Measurements from ENCODE around the gene COX7B2. TPM values are rescaled to one million over a fixed set of nuclear protein-coding genes. Genes with fewer than 3 reads are reported as not detected.

Gene COX7B2
- total RNA-seq, 6 experiments from 2014 or later = not detected

DNA sequence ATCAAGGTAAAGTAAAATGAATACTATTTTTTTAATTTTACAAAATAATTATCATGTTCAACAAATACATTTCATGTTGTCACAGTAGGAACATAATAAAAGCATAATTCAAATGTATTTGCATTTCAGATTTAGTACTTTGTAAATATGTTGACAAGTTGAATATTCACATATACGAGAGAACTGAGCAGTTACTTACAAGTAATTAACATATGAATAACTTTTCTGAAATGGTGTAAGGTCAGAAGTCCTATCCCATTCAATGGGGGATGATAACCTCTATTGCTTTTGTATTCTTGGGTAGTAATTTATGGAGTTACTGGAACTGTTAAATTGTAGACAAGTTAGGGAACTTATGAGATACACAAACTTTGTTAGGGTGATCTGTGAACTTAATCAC, 191.1 kb downstream of the COX7B2 start:
- WGBS (ENCODE audit: insufficient coverage, low coverage, low lambda C conversion rate, missing lambda C conversion rate) = 36% methylated on average over 1 of the region's 1 CpG
- TF ChIP-seq POLR2A (IDR thresholded peaks at IDR 0.05) = no peak
- TF ChIP-seq, protein P1, sequence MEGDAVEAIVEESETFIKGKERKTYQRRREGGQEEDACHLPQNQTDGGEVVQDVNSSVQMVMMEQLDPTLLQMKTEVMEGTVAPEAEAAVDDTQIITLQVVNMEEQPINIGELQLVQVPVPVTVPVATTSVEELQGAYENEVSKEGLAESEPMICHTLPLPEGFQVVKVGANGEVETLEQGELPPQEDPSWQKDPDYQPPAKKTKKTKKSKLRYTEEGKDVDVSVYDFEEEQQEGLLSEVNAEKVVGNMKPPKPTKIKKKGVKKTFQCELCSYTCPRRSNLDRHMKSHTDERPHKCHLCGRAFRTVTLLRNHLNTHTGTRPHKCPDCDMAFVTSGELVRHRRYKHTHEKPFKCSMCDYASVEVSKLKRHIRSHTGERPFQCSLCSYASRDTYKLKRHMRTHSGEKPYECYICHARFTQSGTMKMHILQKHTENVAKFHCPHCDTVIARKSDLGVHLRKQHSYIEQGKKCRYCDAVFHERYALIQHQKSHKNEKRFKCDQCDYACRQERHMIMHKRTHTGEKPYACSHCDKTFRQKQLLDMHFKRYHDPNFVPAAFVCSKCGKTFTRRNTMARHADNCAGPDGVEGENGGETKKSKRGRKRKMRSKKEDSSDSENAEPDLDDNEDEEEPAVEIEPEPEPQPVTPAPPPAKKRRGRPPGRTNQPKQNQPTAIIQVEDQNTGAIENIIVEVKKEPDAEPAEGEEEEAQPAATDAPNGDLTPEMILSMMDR (IDR thresholded peaks at IDR 0.05) = no peak
- no peaks in the 10 kb centered on the region for H3K36me3 ChIP-seq
- no peaks in the 10 kb centered on the region for H3K27me3 ChIP-seq
- ATAC-seq (no peak), DNase-seq (no peak)
- H3K4me3 ChIP-seq = no peak overlapping the region
- intact Hi-C loops (cut with DNase I) = no loop called here
- no peaks in the 10 kb centered on the region for H3K4me1 ChIP-seq
- H3K27ac ChIP-seq = no peak overlapping the region
- H3K9me3 ChIP-seq = no peaks in the 10 kb centered on the region

DNA sequence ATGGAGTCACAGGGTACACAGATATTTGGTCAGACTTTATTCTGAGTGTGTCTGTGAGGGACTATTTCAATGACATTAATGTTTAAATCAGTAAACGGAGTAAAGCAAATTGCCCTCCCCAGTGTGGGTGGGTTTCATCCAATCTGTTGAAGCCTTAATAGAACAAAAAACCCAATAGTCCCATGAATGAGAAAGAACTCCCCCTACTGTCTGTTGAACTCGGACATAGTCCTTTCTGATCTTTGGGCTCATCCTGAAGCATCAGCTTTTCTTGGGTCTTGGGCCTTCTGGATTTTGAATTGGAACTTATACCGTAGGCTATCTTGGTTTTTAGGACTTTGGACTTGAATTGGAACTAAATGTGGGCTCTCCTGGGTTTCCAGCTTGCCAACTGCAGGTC, 193.6 kb downstream of the COX7B2 start:
- TF ChIP-seq, protein P1 (IDR thresholded peaks at IDR 0.05) = no peak
- TF ChIP-seq POLR2A (IDR thresholded peaks at IDR 0.05) = no peak
- Histone ChIP-seq H3K9me3 (no peaks in the 10 kb centered on the region), H3K27ac (no peak overlapping the region), H3K4me1 (no peaks in the 10 kb centered on the region), H3K27me3 (no peaks in the 10 kb centered on the region), H3K4me3 (no peak overlapping the region), H3K36me3 (no peaks in the 10 kb centered on the region)
- intact Hi-C loops (cut with DNase I) = no loop called here
- no peak for ATAC-seq
- WGBS (ENCODE audit: insufficient coverage, low coverage, low lambda C conversion rate, missing lambda C conversion rate) = 36% methylated on average over 3 of the region's 3 CpGs
- no peak for DNase-seq

DNA sequence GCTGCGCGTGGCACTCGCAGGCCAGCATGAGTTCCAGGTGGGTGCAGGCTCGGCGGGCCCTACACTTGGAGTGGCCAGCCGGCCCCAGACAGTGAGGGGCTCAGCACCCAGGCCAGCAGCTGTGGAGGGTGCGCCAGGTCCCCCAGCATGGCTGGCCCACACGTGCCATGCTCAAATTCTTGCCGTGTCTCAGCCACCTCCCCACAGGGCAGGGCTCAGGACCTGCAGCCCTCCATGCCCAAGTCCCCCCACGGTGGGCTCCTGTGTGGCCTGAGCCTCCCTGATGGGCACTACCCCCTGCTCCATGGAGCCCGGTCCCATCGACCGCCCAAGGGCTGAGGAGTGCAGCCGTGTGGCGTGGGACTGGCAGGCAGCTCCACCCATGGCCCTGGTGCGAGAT, 210.2 kb downstream of the COX7B2 start:
- intact Hi-C loops (cut with DNase I) = no loop called here
- H3K27ac ChIP-seq = no peak overlapping the region
- DNase-seq (no peak), ATAC-seq (peak in 1 of 4 donors; percentile 25)
- TF ChIP-seq, protein P1 (IDR thresholded peaks at IDR 0.05) = no peak
- no peak for TF ChIP-seq POLR2A (IDR thresholded peaks at IDR 0.05)
- H3K27me3 ChIP-seq = no peaks in the 10 kb centered on the region
- no peaks in the 10 kb centered on the region for H3K9me3 ChIP-seq
- H3K4me3 ChIP-seq = no peak overlapping the region
- no peaks in the 10 kb centered on the region for H3K4me1 ChIP-seq
- WGBS (ENCODE audit: insufficient coverage, low coverage, low lambda C conversion rate, missing lambda C conversion rate) = 85% methylated on average over 6 of the region's 16 CpGs
- no peaks in the 10 kb centered on the region for H3K36me3 ChIP-seq

Other genes with a start within 250 kb of the COX7B2 start
- gene GABRA4, start 84.3 kb upstream of the COX7B2 start, total RNA-seq = under 1 TPM in 1 of 6 experiments, not detected in 5; 0.12 TPM
- gene GABRB1, start 122.3 kb upstream of the COX7B2 start, total RNA-seq = under 1 TPM in 1 of 6 experiments, not detected in 5; 0.43 TPM